ENCODE measurements around the gene CDH23. TPM values are rescaled to one million over a fixed set of nuclear protein-coding genes. Genes with fewer than 3 reads are reported as not detected.

The CDH23 gene
- polyA plus RNA-seq, 1 donor (not counting 4 experiments of a cell fraction or from before 2014, with no cell fraction given): 0.01 TPM

- peaks cover 27% of the 10 kb centered on the region for H4K20me1 ChIP-seq (ENCODE audit: control insufficient read depth, extremely low read depth, insufficient read depth, low read length)
- no peaks in the 10 kb centered on the region for H3K9me3 ChIP-seq (ENCODE audit: control insufficient read depth, low read depth, low read length)
- peaks cover 3 to 10% of the 10 kb centered on the region in 2 experiments for H3K36me3 ChIP-seq (ENCODE audit: control insufficient read depth in 2 of 2, extremely low read depth in 1 of 2, insufficient read depth in 2 of 2, low read length in 2 of 2)
- H2AFZ ChIP-seq (ENCODE audit: control insufficient read depth, low read length): no peak overlapping the region
- no peak for FAIRE-seq
- DNase-seq (ENCODE audit: low read depth, low spot score): no peak
- peaks cover 54% of the 10 kb centered on the region for H3K4me1 ChIP-seq (ENCODE audit: control insufficient read depth, extremely low read depth, insufficient read depth, low read length)
- dilution Hi-C loops (cut with MboI; ENCODE audit: extremely low pct_ligation_motif_present, low sequenced_read_pairs): no loop called here
- H3K9ac ChIP-seq (ENCODE audit: control insufficient read depth, extremely low read depth, insufficient read depth, low read length): no peak overlapping the region
- no peaks in the 10 kb centered on the region for H3K27me3 ChIP-seq (ENCODE audit: control insufficient read depth, extremely low read depth, insufficient read depth, low read length)
- H3K4me2 ChIP-seq (ENCODE audit: control insufficient read depth, extremely low read depth, insufficient read depth, low read depth, low read length): no peak overlapping the region
- no peak overlapping the region for H3K27ac ChIP-seq (ENCODE audit: control insufficient read depth, insufficient read depth, low read length)
- no peak for TF ChIP-seq EZH2 (IDR thresholded peaks at IDR 0.05; ENCODE audit: low read length)
- TF ChIP-seq CTCF (optimal IDR thresholded peaks at IDR 0.05 in 1 of 3, IDR thresholded peaks at IDR 0.05 in 1 of 3, conservative IDR thresholded peaks at IDR 0.05 in 1 of 3; ENCODE audit: extremely low read depth in 1 of 3, insufficient read depth in 2 of 3, low read length in 3 of 3): no peak
- peaks cover 10% of the 10 kb centered on the region for H3K9me1 ChIP-seq (ENCODE audit: control insufficient read depth, extremely low read depth, insufficient read depth, low read length)
- H3K79me2 ChIP-seq (ENCODE audit: control insufficient read depth, insufficient read depth, low read length): peaks cover 94% of the 10 kb centered on the region
- H3K4me3 ChIP-seq (ENCODE audit: control insufficient read depth in 2 of 3, extremely low read depth in 1 of 3, insufficient read depth in 2 of 3, low read depth in 1 of 3, low read length in 3 of 3): no peak overlapping the region
Observed at GRCh38 chr10:71844084-71844483, 447.4 kb downstream of the CDH23 start.

GRCh38 chr10:71844695-71845094 is 448.0 kb downstream of the CDH23 start:
- FAIRE-seq (no peak), DNase-seq (ENCODE audit: low read depth, low spot score) (no peak)
- TF ChIP-seq CTCF (optimal IDR thresholded peaks at IDR 0.05 in 1 of 3, IDR thresholded peaks at IDR 0.05 in 1 of 3, conservative IDR thresholded peaks at IDR 0.05 in 1 of 3; ENCODE audit: extremely low read depth in 1 of 3, insufficient read depth in 2 of 3, low read length in 3 of 3) (no peak), EZH2 (IDR thresholded peaks at IDR 0.05; ENCODE audit: low read length) (no peak)
- Histone ChIP-seq H2AFZ (ENCODE audit: control insufficient read depth, low read length) (no peak overlapping the region), H3K4me2 (ENCODE audit: control insufficient read depth, extremely low read depth, insufficient read depth, low read depth, low read length) (no peak overlapping the region), H3K9me1 (ENCODE audit: control insufficient read depth, extremely low read depth, insufficient read depth, low read length) (peaks cover 10% of the 10 kb centered on the region), H3K9ac (ENCODE audit: control insufficient read depth, extremely low read depth, insufficient read depth, low read length) (no peak overlapping the region), H4K20me1 (ENCODE audit: control insufficient read depth, extremely low read depth, insufficient read depth, low read length) (peaks cover 27% of the 10 kb centered on the region), H3K27me3 (ENCODE audit: control insufficient read depth, extremely low read depth, insufficient read depth, low read length) (no peaks in the 10 kb centered on the region), H3K36me3 (ENCODE audit: control insufficient read depth in 2 of 2, extremely low read depth in 1 of 2, insufficient read depth in 2 of 2, low read length in 2 of 2) (peaks cover 3 to 10% of the 10 kb centered on the region in 2 experiments), H3K9me3 (ENCODE audit: control insufficient read depth, low read depth, low read length) (no peaks in the 10 kb centered on the region), H3K79me2 (ENCODE audit: control insufficient read depth, insufficient read depth, low read length) (peaks cover 96% of the 10 kb centered on the region), H3K4me1 (ENCODE audit: control insufficient read depth, extremely low read depth, insufficient read depth, low read length) (peaks cover 55% of the 10 kb centered on the region), H3K27ac (ENCODE audit: control insufficient read depth, insufficient read depth, low read length) (no peak overlapping the region), H3K4me3 (ENCODE audit: control insufficient read depth in 2 of 3, extremely low read depth in 1 of 3, insufficient read depth in 2 of 3, low read depth in 1 of 3, low read length in 3 of 3) (no peak overlapping the region)
- dilution Hi-C loops (cut with MboI; ENCODE audit: extremely low pct_ligation_motif_present, low sequenced_read_pairs): no loop called here
